ENCODE results near the gene FAM83F.

FAM83F gene

GRCh38 chr22:39995393-39996252, 869 bp downstream of the FAM83F start:
- no peak for DNase-seq

DNA sequence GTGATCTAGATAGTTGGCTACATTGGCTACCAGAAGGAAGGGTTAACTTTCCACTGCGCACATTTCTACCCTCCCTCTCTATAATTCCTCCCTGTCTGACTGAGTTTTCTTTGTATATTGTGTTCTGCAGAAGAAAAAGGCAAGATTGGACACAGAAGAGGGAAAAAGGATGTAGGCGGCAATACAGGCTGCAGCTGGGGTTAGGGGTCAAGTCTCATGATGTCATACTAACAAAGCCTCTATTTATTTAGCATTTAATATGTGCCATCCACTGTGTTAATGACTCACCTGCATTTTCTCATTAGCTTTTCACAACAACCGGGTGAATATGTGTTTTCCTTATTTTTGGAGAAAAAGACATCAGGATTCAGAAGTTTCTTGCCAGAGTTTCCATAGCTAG, 2.0 kb downstream of the FAM83F start:
- DNase-seq, result peak; percentile 10

- no peak for DNase-seq
These were observed 2.7 kb downstream of the FAM83F start for GRCh38 chr22:39997421-39997820.

DNA sequence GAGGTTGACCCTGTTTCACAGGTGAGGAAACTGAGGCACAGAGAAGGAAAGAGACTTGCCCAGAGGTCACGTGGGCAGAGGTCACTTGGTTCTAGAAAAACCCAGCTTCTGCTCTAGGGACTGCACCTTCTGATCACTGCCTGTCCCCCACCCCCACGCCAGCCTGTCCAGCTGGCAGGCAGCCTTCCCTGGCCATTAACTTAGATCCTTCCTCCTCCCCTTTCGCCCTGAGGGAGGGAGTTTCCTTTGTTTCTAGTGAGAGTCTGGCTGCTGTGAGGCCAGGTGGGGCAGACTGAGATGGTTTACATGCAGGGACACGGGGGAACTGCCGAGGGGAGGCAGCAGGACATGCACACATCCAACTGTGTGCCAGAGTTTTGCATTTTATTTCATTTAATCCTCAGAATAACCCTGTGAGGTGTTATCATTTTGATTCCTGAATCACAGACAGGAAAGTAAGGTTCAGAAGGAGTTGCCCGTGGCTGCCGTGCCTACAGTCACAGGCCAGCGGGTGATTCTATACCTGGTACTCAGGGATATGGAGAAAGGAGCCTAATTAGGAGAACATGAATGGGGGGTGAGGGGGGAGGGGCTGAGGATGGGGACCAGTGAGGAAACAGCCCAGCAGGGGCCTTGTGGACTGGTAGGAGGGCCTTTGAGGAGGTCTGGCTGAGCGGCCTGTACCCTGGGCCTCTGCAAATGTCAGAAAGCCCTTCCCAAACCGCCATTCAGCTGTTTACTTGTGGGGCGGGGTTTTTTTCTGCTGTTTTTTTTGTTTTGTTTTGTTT, 3.4 kb downstream of the FAM83F start:
- DNase-seq, result no peak

DNA sequence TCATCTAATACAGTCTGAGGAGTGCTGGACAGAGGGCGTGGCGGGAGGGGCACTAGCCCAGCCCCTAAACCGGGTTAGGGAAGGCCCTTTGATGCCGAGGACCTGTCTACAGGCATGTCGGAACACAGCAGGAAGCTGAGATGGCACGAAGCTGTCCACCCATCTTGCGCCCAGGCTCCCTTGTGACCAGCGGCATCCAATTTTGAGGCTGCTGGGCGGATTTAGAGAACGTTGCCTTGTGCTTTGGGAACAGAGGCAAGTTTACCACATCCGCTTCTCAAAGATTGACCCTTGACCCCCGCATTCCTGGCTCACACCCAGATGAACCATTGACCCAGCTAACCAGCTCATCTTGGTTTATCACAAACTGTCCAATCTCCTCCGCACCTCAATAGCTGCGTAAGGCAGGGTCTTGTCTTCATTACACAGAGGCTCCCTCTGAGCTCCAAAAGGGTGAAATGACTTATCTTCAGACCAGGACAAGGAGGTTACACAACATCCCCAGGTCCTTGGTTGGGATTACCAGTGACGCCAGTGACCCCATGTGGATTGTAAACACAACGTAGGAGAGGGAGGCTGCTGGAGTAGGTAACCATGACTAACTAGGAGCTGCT, 4.5 kb downstream of the FAM83F start:
- peak; percentile 74 for DNase-seq

DNA sequence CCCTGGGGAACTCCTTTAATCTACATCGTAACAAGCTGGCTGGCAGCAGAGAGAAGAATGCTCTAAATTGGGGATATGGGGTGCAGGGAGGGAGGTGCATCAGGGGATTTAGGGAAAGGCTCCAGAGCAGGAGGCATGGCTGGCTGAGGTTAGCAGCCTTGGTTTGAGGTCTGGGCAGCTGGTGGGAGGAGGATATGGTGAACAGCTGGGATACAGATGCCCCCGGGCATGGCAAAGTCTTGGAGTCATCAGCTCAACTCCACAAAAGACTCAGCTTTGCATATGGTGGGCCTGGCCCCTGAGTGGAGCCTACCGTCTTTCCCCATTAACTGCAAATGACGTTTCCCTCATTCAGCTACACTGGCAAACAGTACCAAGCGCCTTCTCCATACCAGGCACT, 5.4 kb downstream of the FAM83F start:
- DNase-seq, result no peak

DNA sequence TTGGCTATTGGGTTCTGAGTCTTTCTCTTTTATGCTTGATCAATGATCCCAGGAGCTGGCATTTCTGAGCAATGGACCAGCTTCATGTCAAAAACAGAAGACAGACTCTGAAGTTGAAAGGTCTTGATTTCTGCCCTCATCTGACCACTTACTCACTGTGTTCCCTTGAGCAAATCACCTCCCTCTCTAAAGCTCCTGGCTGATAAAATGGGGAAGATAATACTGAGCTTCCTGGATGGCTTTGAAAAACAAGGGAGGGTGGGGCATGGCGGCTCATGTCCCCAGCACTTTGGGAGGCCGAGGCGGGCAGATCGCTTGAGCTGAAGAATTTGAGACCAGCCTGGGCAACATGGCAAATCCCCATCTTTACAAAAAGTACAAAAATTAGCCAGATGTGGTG, 6.4 kb downstream of the FAM83F start:
- no peak for DNase-seq

DNA sequence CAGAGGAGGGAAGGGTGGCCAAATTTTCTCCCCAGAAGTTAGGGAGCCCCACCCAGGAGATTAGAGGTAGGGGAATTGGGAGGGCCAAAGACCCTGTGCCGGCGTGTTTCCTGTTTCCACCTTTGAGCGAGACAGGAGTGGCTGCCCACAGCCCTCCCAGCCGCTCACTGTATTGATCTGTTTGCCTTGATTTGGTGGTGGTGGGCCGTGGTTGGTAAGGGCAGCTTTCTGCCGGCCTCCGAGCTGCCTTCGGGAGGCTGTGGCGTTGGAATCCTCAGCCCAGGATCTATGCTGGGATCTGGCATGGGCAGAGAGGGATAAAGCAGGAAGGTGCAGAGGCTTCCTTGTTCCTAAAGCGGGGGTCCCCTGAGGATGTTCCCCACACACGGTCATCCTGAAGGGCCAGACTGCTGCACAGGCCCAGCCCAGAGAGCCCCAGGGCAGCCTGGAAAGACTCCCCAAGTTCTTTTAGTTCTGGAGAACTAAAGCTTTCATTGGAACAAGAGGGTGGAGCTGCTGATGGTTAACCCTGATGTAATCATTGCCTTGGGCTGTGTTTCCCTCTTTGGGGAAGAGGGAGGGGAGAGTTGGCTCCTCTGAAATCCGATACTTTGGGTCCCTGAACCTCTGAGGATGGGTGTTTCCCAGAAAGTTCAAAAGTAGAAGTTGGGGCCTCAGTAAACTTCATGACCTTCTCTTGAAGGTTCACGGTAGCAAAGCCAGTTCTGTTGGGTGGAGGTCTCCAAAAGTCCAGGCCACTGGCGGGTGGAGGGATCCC, 7.2 kb downstream of the FAM83F start:
- DNase-seq, result no peak

DNA sequence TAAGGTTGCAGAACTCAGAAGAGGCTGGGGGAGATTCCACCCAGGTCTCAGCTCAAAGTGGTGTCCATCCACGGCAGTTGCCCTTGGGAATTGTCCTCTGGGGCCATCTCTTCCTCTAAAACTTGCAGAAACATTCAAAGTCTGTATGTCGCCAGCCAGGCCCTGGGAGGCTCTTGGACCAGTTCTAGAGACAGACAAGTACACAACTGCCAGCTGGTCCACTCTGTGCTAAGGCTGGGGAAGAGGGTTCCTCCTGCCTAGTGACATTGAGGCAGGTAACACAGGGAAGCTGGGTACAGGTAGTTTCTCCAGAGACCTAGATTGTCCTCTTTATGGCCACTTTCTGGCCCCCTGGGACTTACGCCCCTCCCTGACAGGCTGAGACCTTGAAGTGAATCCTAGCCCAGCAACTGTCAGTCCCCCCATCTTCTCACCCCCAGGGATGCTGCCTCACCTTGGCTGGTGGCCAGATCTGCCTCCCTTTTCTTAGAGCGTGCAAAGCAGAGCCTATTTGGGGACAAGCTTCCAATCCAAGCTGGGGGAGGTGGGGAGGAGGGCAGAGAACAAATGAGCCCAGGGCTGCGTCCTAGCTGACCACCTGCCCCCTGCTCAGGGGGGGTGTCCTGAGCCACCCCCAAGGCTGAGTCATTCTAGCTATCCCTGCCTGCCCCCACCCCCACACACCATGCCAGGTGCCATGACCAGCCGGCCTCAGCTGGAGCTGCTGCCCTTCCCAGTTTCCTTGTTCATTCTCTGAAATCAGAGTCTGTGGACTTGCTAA, 8.4 kb downstream of the FAM83F start:
- no peak for DNase-seq

DNA sequence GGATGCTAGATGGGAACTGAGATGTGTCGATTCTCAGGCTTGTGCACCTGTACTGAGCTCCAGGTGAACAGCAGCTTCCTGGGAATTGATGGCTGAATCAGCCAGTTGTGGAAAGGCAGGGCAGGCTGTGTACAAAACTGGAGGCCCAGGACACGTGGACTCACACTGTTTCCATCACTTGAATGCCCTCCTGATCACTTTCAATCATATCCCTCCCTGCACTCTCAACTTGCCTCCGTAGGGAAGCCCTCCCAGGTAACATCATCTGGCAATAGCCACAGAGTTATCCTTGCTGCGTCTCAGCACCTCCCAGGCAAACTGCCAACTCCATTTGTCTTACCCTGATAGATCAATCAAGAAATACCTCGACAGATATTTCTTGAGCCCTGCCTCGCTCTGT, 10.1 kb downstream of the FAM83F start:
- no peak for DNase-seq

DNA sequence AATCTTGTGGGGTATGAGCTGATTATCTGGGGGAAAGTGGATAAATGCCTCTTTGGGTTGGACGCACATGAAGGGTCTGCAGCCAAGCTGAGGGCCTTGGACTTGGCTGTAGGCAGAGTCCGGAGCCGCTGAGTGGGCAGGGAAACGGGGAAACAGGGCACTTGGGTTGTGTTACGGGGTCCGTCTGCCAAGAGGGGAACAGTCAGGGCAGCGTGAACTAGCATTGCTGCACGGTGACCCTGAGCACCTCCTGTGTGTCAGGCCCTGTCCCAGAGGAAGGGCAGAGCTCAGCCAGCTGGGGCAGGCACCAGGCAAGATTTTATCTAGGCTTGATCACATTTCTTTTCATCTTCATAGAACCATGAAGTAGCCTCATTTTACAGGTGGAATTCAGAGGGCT, 11.9 kb downstream of the FAM83F start:
- no peak for DNase-seq

DNA sequence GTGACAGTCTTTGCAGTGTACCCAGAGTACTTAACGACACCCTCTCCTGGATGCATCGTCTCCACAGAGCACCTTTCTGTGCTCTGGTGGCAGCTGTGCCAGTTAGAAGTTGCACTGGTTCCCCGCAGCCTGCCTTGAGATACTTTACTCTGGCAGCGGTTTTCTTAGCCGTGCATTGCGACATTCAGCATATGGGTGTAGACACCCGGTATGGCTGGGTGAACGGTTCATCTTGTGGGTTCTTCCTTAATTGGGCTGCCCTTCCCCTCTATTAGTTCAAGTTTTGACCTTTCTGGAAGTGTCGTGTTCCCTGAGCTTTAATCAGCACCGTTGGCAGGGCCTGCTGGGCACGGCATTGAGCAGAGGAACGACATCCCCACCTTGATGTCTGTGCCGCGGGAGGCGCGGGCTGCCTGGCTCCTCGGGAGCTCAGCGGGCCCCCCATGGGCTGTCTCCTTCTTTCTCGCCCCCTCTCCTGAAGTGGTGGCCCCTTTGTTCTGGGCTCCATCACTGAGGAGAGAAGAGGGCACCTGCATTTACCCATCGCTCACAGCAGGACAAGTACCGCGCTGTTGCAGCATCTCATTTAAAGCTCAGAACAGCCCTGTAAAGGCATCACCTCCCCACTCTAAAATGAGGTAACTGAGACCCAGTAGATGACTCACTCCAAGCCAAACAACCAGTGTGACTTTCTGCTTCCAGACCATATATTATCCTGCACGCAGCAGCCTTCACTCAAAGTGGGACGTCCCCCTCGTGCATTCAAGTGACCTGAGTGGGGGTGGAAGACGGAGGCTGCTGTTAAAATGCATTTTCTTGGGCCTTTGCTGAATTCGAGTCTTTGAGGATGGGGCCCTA, 13.3 kb downstream of the FAM83F start:
- DNase-seq, result no peak

DNA sequence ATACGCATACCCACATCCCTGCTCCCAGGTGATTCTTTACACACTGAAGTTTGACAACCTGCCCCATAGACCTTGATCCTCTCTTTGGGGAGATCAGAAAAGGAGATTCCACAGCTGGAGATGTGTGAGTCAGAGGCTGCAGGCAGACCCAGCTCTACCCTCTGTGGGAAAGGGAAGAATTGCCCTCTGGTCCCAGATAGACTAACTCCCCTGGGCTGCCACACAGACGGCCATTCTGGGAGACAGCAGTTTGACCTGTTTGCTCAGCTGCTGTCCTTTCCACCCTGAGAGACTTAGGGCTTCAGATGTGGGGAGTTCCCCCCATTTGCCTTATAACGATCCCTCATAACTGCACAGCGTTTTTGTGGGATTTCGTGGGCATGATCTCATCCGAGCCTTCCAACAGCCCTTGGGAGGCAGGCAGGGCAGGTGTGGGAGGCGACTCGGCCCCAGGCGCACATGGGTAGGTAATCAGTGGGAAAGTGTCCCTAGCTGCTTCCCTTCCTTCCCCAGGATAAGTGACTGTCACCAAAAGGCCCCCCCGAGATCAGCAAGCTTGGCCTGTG, 14.1 kb downstream of the FAM83F start:
- DNase-seq, result peak; percentile 36

- no peak for DNase-seq
These were observed 14.6 kb downstream of the FAM83F start for GRCh38 chr22:40009292-40009774.

DNA sequence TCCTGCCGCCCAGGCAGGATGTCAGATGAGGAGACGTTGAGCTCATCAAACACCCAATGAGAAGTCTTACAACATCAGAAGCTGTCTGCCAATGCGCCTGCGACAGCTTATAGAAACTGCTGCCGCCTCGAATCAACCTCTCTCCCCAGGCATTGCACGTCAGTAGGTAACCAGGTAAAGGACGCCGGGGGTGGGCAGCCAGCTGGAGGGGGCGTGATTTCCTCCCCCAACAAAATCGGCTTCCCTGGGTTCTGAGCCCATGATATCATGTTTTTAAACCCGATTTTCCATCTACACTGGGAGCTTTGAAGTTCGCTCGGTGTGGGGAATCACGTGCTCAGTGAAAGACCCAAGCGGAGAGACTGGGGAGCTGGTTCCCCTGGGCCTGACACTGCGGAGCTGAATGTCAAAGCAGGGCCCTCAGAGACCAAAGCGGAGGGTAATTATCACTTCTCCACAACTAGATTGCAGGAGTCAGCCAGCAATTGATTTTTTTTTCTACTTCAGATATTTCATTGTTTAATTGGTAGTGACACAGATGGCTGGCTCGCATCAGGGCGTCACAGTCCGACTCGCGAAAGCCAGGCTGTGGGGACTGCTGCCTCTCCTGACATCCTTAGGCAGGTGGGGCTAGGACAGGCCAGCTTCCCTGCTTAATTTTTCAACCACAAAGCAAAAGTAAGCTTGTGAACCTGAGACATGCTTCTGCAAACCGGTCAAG, 15.4 kb downstream of the FAM83F start:
- DNase-seq, result no peak

DNA sequence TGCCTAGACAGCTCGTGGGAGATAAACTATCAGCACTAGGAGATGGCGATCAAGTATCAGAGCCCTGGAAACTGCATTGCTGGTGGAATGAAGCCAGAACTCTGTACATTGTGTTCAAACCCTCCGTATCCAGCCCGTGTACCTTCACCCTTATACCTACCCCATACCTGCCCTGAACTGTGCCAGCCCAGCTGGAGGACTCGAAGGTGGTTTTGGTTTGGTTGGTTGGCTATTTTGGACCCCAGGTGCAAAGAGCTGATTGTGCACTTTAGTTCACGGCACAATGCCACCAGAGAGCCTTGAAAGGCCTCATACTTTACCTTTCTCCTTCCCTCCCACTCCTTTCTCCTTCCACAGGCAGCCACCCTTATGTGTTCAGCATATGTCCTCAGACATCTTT, 16.0 kb downstream of the FAM83F start:
- no peak for DNase-seq

DNA sequence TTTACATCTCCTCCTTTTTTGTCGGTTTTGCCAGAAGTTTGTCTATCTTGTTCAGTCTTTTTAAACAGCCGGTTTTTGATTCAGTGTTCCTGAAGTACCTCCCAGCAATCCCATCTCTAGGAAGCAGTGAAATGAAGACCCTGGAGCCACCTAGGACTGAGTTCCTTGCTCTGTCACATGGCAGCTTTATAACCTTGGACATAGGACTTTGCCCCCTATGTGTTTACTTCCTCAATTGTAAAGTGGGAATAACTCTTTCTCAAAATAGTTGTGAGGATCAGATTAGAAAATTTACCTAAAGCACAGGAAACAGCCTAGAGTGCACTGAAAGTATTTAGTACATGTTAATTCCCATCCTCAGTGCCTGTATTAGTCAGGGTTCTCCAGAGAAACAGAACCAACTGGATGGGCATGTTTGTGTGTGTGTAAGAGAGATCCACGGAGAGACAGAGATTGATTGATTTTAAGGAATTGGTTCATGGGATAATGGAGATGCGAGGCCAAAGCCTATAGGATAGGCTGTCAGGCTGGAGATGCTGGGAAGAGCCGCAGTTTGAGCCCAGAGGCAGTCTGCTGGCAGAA, 20.0 kb downstream of the FAM83F start:
- no peak for DNase-seq

DNA sequence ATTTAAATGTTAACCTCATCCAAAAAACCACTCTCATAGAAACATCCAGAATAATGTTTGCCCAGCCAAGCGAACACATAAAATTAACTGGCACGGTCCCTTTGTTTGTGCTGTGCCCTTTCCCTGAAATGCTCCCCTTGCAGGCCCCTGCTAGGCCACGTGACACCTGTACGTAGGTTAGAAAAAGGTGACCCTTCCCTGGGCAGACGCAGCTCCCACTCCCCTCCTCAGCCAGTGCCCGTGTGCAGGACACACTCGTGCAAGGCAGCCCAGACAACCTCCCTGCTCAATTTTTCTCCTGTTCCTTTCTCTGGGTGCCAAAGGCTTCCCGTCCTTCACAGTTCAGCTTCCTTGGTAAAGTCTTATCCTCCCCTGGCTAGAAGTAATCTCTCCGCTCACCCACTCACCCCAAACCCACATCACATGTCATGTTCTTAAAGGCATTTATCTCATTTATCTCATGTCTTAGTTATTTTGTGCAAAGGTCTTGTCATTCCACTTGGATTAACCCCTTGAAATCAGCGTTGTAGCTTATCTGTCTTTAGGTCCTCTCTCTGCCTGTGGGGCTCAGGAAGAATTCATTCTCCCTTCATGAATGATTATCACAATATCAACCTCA, 20.7 kb downstream of the FAM83F start:
- no peak for DNase-seq

DNA sequence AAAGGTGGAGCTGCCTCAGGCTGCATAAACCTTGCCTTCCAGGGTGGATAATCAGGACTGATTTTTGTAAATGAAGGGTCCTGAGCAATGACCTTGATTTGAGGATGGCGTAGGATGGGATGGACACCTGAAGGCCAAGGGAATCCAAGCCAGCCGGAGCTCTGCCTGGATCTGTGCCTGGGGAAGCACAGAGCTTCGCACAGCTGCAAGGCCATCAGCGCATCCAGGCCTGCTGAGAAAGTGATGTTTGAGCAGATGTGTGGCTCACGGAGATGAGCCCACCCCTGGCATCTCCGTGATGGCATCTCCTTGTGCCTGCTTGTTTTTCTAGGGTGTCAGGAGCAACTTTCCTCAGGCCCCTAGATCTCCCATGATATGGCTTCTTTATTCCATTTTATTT, 23.3 kb downstream of the FAM83F start:
- DNase-seq, result no peak
